Measurements from ENCODE around the gene INTS1. TPM values are rescaled to one million over a fixed set of nuclear protein-coding genes. Genes with fewer than 3 reads are reported as not detected.
"Not testable (repeated sequence)": the region's sequence is repeated elsewhere in the genome, so short reads cannot be mapped to it uniquely, and the experiment has no call there.

INTS1 gene
- total RNA-seq, 1 donor from 2014 or later: 91.0 TPM

- H3K27ac Mint-ChIP-seq; DNase-seq (ENCODE audit: low spot score); H3K27me3 Mint-ChIP-seq (ENCODE audit: low read depth); intact Hi-C loops (cut with micrococcal nuclease); H3K4me1 Mint-ChIP-seq (ENCODE audit: low read depth); H3K9me3 Mint-ChIP-seq; H3K4me3 Mint-ChIP-seq (ENCODE audit: low read depth); H3K36me3 Mint-ChIP-seq (ENCODE audit: low read depth): not testable (repeated sequence)
Measured at GRCh38 chr7:1446026-1446425, 58.2 kb downstream of the INTS1 start.

GRCh38 chr7:1445341-1445740 lies 58.8 kb downstream of the INTS1 start:
- H3K9me3 Mint-ChIP-seq: no peaks in the 10 kb centered on the region
- no peaks in the 10 kb centered on the region for H3K27me3 Mint-ChIP-seq (ENCODE audit: low read depth)
- no peak overlapping the region for H3K27ac Mint-ChIP-seq
- DNase-seq (ENCODE audit: low spot score): no peak
- intact Hi-C loops (cut with micrococcal nuclease): no loop called here
- H3K36me3 Mint-ChIP-seq (ENCODE audit: low read depth): no peaks in the 10 kb centered on the region
- H3K4me3 Mint-ChIP-seq (ENCODE audit: low read depth): no peak overlapping the region
- H3K4me1 Mint-ChIP-seq (ENCODE audit: low read depth): no peaks in the 10 kb centered on the region

GRCh38 chr7:1444925-1445322 lies 59.3 kb downstream of the INTS1 start:
- Mint-ChIP-seq H3K27me3 (ENCODE audit: low read depth) (no peaks in the 10 kb centered on the region), H3K4me3 (ENCODE audit: low read depth) (no peak overlapping the region), H3K4me1 (ENCODE audit: low read depth) (no peaks in the 10 kb centered on the region), H3K27ac (no peak overlapping the region), H3K9me3 (no peaks in the 10 kb centered on the region), H3K36me3 (ENCODE audit: low read depth) (no peaks in the 10 kb centered on the region)
- DNase-seq (ENCODE audit: low spot score): no peak
- intact Hi-C loops (cut with micrococcal nuclease): no loop called here

GRCh38 chr7:1444214-1444924 lies 59.8 kb downstream of the INTS1 start:
- Mint-ChIP-seq H3K27me3 (ENCODE audit: low read depth) (no peaks in the 10 kb centered on the region), H3K4me1 (ENCODE audit: low read depth) (no peaks in the 10 kb centered on the region), H3K9me3 (no peaks in the 10 kb centered on the region), H3K4me3 (ENCODE audit: low read depth) (no peak overlapping the region), H3K27ac (no peak overlapping the region), H3K36me3 (ENCODE audit: low read depth) (no peaks in the 10 kb centered on the region)
- DNase-seq (ENCODE audit: low spot score): no peak
- intact Hi-C loops (cut with micrococcal nuclease): no loop called here

DNA sequence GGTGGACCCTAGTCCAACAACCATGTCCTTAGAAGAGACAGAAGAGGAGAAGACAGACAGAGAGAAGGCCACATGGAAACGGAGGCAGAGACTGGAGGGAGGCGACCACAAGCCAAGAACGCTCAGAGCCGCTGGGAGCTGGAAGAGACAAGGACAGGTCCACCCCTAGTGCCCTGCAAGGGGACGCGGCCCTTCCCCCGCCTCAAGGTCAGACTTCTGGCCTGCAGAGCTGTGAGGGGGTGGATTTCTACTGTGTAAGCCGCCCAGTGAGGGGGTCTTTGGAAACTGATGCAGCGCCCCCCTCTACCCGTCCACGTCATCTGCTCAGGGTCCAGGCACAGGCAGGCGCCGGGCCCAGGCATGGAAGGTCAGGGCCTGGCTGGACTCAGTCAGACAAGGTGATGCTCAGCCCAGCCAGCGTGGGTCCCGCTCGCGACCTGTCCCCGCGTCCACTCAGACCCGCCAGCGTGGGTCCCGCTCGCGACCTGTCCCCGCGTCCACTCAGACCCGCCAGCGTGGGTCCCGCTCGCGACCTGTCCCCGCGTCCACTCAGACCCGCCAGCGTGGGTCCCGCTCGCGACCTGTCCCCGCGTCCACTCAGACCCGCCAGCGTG lies 60.5 kb downstream of the INTS1 start:
- H3K27me3 Mint-ChIP-seq (ENCODE audit: low read depth); H3K9me3 Mint-ChIP-seq; H3K4me3 Mint-ChIP-seq (ENCODE audit: low read depth); H3K36me3 Mint-ChIP-seq (ENCODE audit: low read depth); H3K27ac Mint-ChIP-seq; H3K4me1 Mint-ChIP-seq (ENCODE audit: low read depth); intact Hi-C loops (cut with micrococcal nuclease); DNase-seq (ENCODE audit: low spot score): not testable (repeated sequence)

- DNase-seq (ENCODE audit: low spot score): no peak
- no peaks in the 10 kb centered on the region for H3K27me3 Mint-ChIP-seq (ENCODE audit: low read depth)
- no peak overlapping the region for H3K27ac Mint-ChIP-seq
- H3K4me3 Mint-ChIP-seq (ENCODE audit: low read depth): no peak overlapping the region
- no peaks in the 10 kb centered on the region for H3K36me3 Mint-ChIP-seq (ENCODE audit: low read depth)
- no peaks in the 10 kb centered on the region for H3K4me1 Mint-ChIP-seq (ENCODE audit: low read depth)
- H3K9me3 Mint-ChIP-seq: no peaks in the 10 kb centered on the region
- intact Hi-C loops (cut with micrococcal nuclease): no loop called here
Measured at GRCh38 chr7:1442355-1443124, 61.6 kb downstream of the INTS1 start.

GRCh38 chr7:1441615-1442354 lies 62.4 kb downstream of the INTS1 start:
- Mint-ChIP-seq H3K4me1 (ENCODE audit: low read depth) (no peaks in the 10 kb centered on the region), H3K27me3 (ENCODE audit: low read depth) (no peaks in the 10 kb centered on the region), H3K27ac (no peak overlapping the region), H3K4me3 (ENCODE audit: low read depth) (no peak overlapping the region), H3K9me3 (no peaks in the 10 kb centered on the region), H3K36me3 (ENCODE audit: low read depth) (no peaks in the 10 kb centered on the region)
- no peak for DNase-seq (ENCODE audit: low spot score)
- intact Hi-C loops (cut with micrococcal nuclease): no loop called here

GRCh38 chr7:1440620-1441019 lies 63.6 kb downstream of the INTS1 start:
- Mint-ChIP-seq H3K36me3 (ENCODE audit: low read depth) (no peaks in the 10 kb centered on the region), H3K27ac (no peak overlapping the region), H3K9me3 (no peaks in the 10 kb centered on the region), H3K4me3 (ENCODE audit: low read depth) (no peak overlapping the region), H3K4me1 (ENCODE audit: low read depth) (no peaks in the 10 kb centered on the region), H3K27me3 (ENCODE audit: low read depth) (no peaks in the 10 kb centered on the region)
- no peak for DNase-seq (ENCODE audit: low spot score)
- intact Hi-C loops (cut with micrococcal nuclease): no loop called here

DNA sequence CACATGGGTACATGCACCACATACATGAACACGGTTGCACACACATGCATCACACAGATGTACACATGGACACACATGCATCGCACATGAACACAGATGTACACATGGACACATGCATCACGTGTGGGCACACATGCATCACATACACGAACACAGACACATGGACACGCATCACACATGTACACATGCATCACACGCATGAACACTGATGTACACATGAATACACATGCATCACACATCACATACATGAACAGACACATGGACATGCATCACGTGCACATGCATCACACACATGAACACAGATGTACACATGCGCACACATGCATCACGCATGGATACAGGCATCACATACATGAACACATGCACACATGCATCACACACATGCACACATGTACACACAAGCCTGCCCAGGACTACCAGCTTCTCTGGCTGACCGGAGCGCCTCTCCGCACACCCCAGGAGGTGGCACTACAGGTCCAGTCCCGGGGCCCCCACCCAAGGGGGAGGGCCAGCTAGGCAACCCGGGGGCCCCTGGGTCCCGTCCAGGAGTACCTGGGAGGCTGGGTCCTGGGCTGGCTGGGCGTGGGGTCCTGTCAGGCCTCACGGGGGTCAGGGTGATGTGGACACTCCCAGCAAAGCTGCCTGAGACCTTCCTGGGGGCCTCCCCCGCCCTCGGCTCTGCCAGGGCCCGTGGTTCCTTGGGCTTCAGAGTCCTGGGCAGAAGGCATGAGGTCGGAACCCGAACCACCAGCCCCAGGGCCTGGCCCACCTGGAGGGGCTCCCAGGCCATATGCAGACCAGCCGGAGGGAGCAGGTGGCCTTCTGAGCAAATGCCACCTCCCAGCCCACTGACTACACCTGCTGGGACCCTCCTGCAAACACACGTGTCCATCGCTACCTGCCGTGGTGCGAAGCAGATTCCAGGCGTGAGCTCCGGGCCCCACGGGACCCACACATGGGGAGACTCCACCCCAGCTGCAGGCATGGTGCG lies 64.5 kb downstream of the INTS1 start:
- no peaks in the 10 kb centered on the region for H3K36me3 Mint-ChIP-seq (ENCODE audit: low read depth)
- H3K27ac Mint-ChIP-seq: no peak overlapping the region
- no peak for DNase-seq (ENCODE audit: low spot score)
- no peaks in the 10 kb centered on the region for H3K9me3 Mint-ChIP-seq
- intact Hi-C loops (cut with micrococcal nuclease): no loop called here
- no peak overlapping the region for H3K4me3 Mint-ChIP-seq (ENCODE audit: low read depth)
- H3K4me1 Mint-ChIP-seq (ENCODE audit: low read depth): no peaks in the 10 kb centered on the region
- H3K27me3 Mint-ChIP-seq (ENCODE audit: low read depth): no peaks in the 10 kb centered on the region

DNA sequence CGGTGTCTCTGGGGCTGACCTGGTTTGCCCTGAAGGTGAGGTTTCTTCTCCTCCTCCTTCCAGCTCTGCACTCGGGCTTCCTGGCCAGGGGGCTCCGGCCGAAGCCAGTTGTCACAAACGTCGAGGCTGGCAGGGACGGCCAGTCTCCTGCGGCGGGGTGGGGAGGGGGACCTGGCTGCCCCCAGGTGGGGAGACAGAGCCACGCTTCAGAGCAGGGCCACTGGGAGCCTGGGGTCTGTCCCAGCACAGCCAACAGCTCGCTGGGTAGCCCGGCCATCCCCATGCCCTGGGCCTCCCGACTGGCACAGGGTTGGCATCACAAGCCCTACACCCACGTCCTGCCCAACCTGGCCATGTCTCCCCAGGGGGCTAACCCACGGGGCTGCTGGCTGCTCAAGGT lies 65.4 kb downstream of the INTS1 start:
- Mint-ChIP-seq H3K4me3 (ENCODE audit: low read depth) (no peak overlapping the region), H3K36me3 (ENCODE audit: low read depth) (no peaks in the 10 kb centered on the region), H3K4me1 (ENCODE audit: low read depth) (no peaks in the 10 kb centered on the region), H3K9me3 (no peaks in the 10 kb centered on the region), H3K27me3 (ENCODE audit: low read depth) (no peaks in the 10 kb centered on the region), H3K27ac (no peak overlapping the region)
- intact Hi-C loops (cut with micrococcal nuclease): no loop called here
- DNase-seq (ENCODE audit: low spot score): no peak

- no peak for DNase-seq (ENCODE audit: low spot score)
- H3K36me3 Mint-ChIP-seq (ENCODE audit: low read depth): no peaks in the 10 kb centered on the region
- H3K27me3 Mint-ChIP-seq (ENCODE audit: low read depth): no peaks in the 10 kb centered on the region
- no peak overlapping the region for H3K4me3 Mint-ChIP-seq (ENCODE audit: low read depth)
- H3K27ac Mint-ChIP-seq: no peak overlapping the region
- no peaks in the 10 kb centered on the region for H3K9me3 Mint-ChIP-seq
- intact Hi-C loops (cut with micrococcal nuclease): no loop called here
- no peaks in the 10 kb centered on the region for H3K4me1 Mint-ChIP-seq (ENCODE audit: low read depth)
Measured at GRCh38 chr7:1438208-1438607, 66.0 kb downstream of the INTS1 start.
